Endothelial cell of umbilical vein (primary cell): ENCODE results near the gene TMEM74B. TPM values are rescaled to one million over a fixed set of nuclear protein-coding genes. Genes with fewer than 3 reads are reported as not detected.
A peak's percentile ranks its signal among the peaks of the same experiment; 100 is the strongest.

Experiments used
- BruUV-seq: library from RNA; stranded (reverse); fragments of 400-500 nt; replicated peaks from 2 replicates; lab custom pipeline; 2021; lab: Mats Ljungman, UMichigan
- CTCF ChIA-PET: fragments of 300-600, 350-600 bp; sonication (Branson Sonifier 250); formaldehyde crosslinking; loops from one replicate; lab custom pipeline; 2021; ENCODE audit warnings: antibody characterized with exemption, inconsistent platforms; lab: Charles Lee
- POLR2A ChIA-PET: fragments of 300-600, 350-600 bp; sonication (Branson Sonifier 250); formaldehyde crosslinking; loops from one replicate; lab custom pipeline; 2021; ENCODE audit warnings: antibody characterized with exemption, inconsistent platforms; lab: Charles Lee
- DNase-seq: peaks from one replicate; pipeline ENCODE4 v3.0.0-alpha.2; 2011; ENCODE audit warnings: low read depth, low spot score
- FAIRE-seq: peaks from 2 replicates; lab custom pipeline; 2011; peaks lifted over from hg19 to GRCh38; lab: Jason Lieb, UNC
- H2AFZ ChIP-seq: 2 replicates; pipeline ENCODE4 v1.6.0; 2012; ENCODE audit warnings: low read depth, low read length, control low read depth, inconsistent platforms
- H3K27ac ChIP-seq: 2 replicates; pipeline ENCODE4 v1.5.1; 2011; ENCODE audit warnings: low read depth, mild to moderate bottlenecking, control low read depth, low read length, moderate library complexity; ENCODE audit not compliant: insufficient read depth
- H3K27me3 ChIP-seq, 2 experiments: 2 replicates each; pipeline versions ENCODE4 v1.6.0 to v1.6.1; 2011; ENCODE audit warnings: low read length in 2 of 2, mixed read lengths in 1 of 2; ENCODE audit not compliant: control insufficient read depth in 2 of 2, insufficient read depth in 2 of 2
- H3K36me3 ChIP-seq, 2 experiments: 2 replicates in 1 of 2; 3 replicates in 1 of 2; pipeline ENCODE4 v1.5.1; 2011; ENCODE audit warnings: low read length in 2 of 2, mild to moderate bottlenecking in 1 of 2, moderate library complexity in 1 of 2; ENCODE audit not compliant: control insufficient read depth in 2 of 2, insufficient read depth in 2 of 2; ENCODE audit errors: extremely low read depth in 1 of 2
- H3K4me1 ChIP-seq: 3 replicates; pipeline ENCODE4 v1.5.1; 2011; ENCODE audit warnings: mild to moderate bottlenecking, low read length; ENCODE audit not compliant: control insufficient read depth, insufficient read depth; ENCODE audit errors: extremely low read depth
- H3K4me2 ChIP-seq: 2 replicates; pipeline ENCODE4 v1.6.1; 2011; ENCODE audit warnings: low read length, control low read depth, mixed read lengths; ENCODE audit not compliant: insufficient read depth
- H3K4me3 ChIP-seq, 3 experiments: fragments of 200-600 bp in 1 of 3; sonication (generic), shearing (Covaris generic) in 1 of 3; replicated peaks in 1 of 3; 2 replicates each; pipeline ENCODE4 v1.5.1; 2011 to 2016; ENCODE audit warnings: control low read depth in 3 of 3, low read length in 3 of 3, mild to moderate bottlenecking in 2 of 3, inconsistent platforms in 1 of 3, low read depth in 1 of 3, moderate library complexity in 1 of 3; ENCODE audit not compliant: insufficient read depth in 1 of 3
- H3K79me2 ChIP-seq: 2 replicates; pipeline ENCODE4 v1.6.0; 2012; ENCODE audit warnings: low read length, inconsistent platforms; ENCODE audit not compliant: control insufficient read depth, insufficient read depth
- H3K9ac ChIP-seq: replicated peaks from 2 replicates; pipeline ENCODE3; 2011; ENCODE audit warnings: low read length, control low read depth; ENCODE audit not compliant: insufficient read depth; ENCODE audit errors: extremely low read depth
- H3K9me1 ChIP-seq: replicated peaks from 3 replicates; pipeline ENCODE4 v1.6.0; 2011; ENCODE audit warnings: mild to moderate bottlenecking, low read length; ENCODE audit not compliant: control insufficient read depth, insufficient read depth; ENCODE audit errors: extremely low read depth
- H3K9me3 ChIP-seq: replicated peaks from 2 replicates; pipeline ENCODE4 v1.5.1; 2012; ENCODE audit warnings: low read length, inconsistent platforms; ENCODE audit not compliant: control insufficient read depth, insufficient read depth
- H4K20me1 ChIP-seq: replicated peaks from 2 replicates; pipeline ENCODE3; 2011; ENCODE audit warnings: mild to moderate bottlenecking, low read length; ENCODE audit not compliant: control insufficient read depth, insufficient read depth; ENCODE audit errors: extremely low read depth
- CTCF ChIP-seq, 2 donors: IDR thresholded peaks; 1 replicate in 1 of 2; 2 replicates in 1 of 2; pipeline ENCODE4 v1.5.1; 2011; ENCODE audit warnings: low read length in 2 of 2, mild to moderate bottlenecking in 2 of 2, moderate library complexity in 2 of 2, control low read depth in 1 of 2, inconsistent platforms in 1 of 2, low read depth in 1 of 2; ENCODE audit not compliant: insufficient read depth in 1 of 2; ENCODE audit errors: extremely low read depth in 1 of 2
- EZH2 ChIP-seq: IDR thresholded peaks from 2 replicates; pipeline ENCODE4 v1.6.1; 2012; ENCODE audit warnings: borderline replicate concordance, low read depth, mild to moderate bottlenecking, moderate library complexity, low read length, inconsistent platforms; ENCODE audit not compliant: severe bottlenecking
- FOS ChIP-seq: IDR thresholded peaks from 2 replicates; pipeline ENCODE4 v1.6.1; 2011; ENCODE audit warnings: mild to moderate bottlenecking, low read length, moderate library complexity, borderline replicate concordance; ENCODE audit not compliant: insufficient read depth
- JUN ChIP-seq: IDR thresholded peaks from 2 replicates; pipeline ENCODE4 v1.6.1; 2011; ENCODE audit warnings: borderline replicate concordance, low read depth; ENCODE audit not compliant: insufficient read length, insufficient read depth
- MYC ChIP-seq: IDR thresholded peaks from one replicate; pipeline ENCODE4 v1.6.1; 2011; ENCODE audit warnings: mild to moderate bottlenecking, low read depth, low read length
- POLR2A ChIP-seq: IDR thresholded peaks from 2 replicates; pipeline ENCODE4 v1.6.1; 2012; ENCODE audit warnings: low read depth, mild to moderate bottlenecking, control low read depth, low read length
- dilution Hi-C: fragments of 300-500 bp; cut with MboI; formaldehyde crosslinking; loops from one replicate; pipeline ENCODE4 v1.15.0; 2019; ENCODE audit warnings: low sequenced_read_pairs; ENCODE audit not compliant: extremely low pct_ligation_motif_present
- intact Hi-C: fragments of 100-400 bp; cut with micrococcal nuclease; formaldehyde crosslinking; loops from one replicate; pipeline ENCODE4 v1.10.0; 2022
- polyA plus RNA-seq, 4 experiments: library from polyadenylated mRNA; depleted of rRNA in 3 of 4; stranded (reverse) in 3 of 4; unstranded in 1 of 4; fragments of >200 nt; gene quantifications; 2 replicates each; pipeline versions ENCODE4 v1.2.1 to v1.2.3, GENCODE V29; 2011 to 2012; ENCODE audit warnings: missing spikeins in 1 of 4
- total RNA-seq: library from RNA; stranded (reverse); gene quantifications from 2 replicates; pipeline ENCODE4 v1.2.3, GENCODE V29; 2021
- TF ChIP-seq, protein P1 (sequence below): IDR thresholded peaks from 2 replicates; pipeline ENCODE4 v1.6.1; 2011; ENCODE audit not compliant: insufficient read depth, insufficient read length

The TMEM74B gene
- total and polyA plus RNA-seq, 2 donors (not counting 3 experiments of a cell fraction or from before 2014, with no cell fraction given), result 0.26 to 1.1 TPM

DNA sequence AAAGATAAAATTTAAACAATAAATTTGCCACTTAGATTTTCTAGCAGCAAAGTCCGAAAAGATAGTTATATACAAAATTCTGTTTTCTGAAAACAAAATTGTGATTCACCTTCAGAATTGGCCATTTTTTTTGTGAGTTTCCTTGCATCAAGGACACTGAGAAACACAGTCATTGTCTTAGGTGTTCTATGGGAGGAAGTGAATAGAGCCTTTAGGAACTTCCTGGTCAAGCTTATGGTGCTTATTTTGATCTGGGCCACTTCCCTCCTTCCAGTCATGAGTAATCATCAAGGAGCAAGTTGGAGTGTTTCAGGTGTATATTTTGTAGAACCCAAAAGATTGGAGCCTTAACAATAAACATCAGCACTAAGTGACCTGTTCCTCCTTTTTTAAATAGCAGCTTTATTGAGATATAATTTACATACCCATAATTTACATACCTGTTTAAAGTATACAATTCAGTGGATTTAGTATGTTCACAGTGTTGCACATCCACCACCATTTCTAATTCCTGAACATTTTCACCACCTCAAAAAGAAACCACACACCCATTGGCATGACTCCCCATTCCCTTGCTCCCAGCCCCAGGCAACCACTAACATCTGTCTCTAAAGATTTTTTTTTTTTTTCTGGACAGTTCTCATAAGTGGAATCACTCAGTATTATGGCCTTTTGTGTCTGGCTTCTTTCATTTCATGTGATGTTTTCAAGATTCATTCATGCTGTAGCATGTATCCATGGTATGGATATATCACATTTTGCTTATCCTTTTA, 17.6 kb downstream of the TMEM74B start:
- no peaks in the 10 kb centered on the region for H3K79me2 ChIP-seq
- DNase-seq (peak; percentile 25), FAIRE-seq (peak; percentile 79)
- no peaks in the 10 kb centered on the region for H3K9me3 ChIP-seq
- TF ChIP-seq JUN (peak; percentile 55), EZH2 (no peak), FOS (peak; percentile 72), MYC (no peak), POLR2A (no peak), CTCF (IDR thresholded peaks at IDR 0.05; ENCODE audit: extremely low read depth in 1 of 2, insufficient read depth in 1 of 2, low read depth in 1 of 2, low read length in 2 of 2) (no peak)
- TF ChIP-seq, protein P1, sequence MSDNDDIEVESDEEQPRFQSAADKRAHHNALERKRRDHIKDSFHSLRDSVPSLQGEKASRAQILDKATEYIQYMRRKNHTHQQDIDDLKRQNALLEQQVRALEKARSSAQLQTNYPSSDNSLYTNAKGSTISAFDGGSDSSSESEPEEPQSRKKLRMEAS, result no peak
- dilution Hi-C loops, result no loop called here
- no peaks in the 10 kb centered on the region for H4K20me1 ChIP-seq
- ChIA-PET POLR2A (no interaction called here), CTCF (interaction anchor here (0.7 to 1.4 kb wide), 3 partner anchors 17 to 59 kb away, joined by 3 to 6 read pairs (median 3); no protein-coding TSS in a partner anchor)
- no peak overlapping the region for H2AFZ ChIP-seq
- no TSS peak for BruUV-seq
- peak overlapping the region; percentile 53 for H3K4me2 ChIP-seq
- H3K36me3 ChIP-seq, result peaks cover 5 to 27% of the 10 kb centered on the region in 2 experiments
- no peak overlapping the region for H3K27ac ChIP-seq
- H3K4me3 ChIP-seq, result no peak overlapping the region
- no peak overlapping the region for H3K9ac ChIP-seq
- H3K9me1 ChIP-seq, result no peaks in the 10 kb centered on the region
- no peaks in the 10 kb centered on the region for H3K27me3 ChIP-seq
- peaks cover 17% of the 10 kb centered on the region for H3K4me1 ChIP-seq
- intact Hi-C loops, result no loop called here
